Fibroblast of lung (primary cell): Measurements from ENCODE around the gene TYW1.

ENCODE experiments used
- CTCF ChIP-seq, 2 donors: IDR thresholded peaks in 1 of 2; conservative IDR thresholded peaks in 1 of 2; 1 replicate in 1 of 2; 2 replicates in 1 of 2; pipeline ENCODE4 v1.5.1; 2011 to 2012; ENCODE audit warnings: low read length in 2 of 2, control low read depth in 1 of 2, inconsistent platforms in 1 of 2, low read depth in 1 of 2, mild to moderate bottlenecking in 1 of 2
- EZH2 ChIP-seq: IDR thresholded peaks from 2 replicates; pipeline ENCODE4 v1.5.1; 2012; ENCODE audit warnings: low read length, control low read depth, mild to moderate bottlenecking; ENCODE audit errors: missing control alignments

GRCh38 chr7:67008260-67008659 is 11.6 kb downstream of the TYW1 start:
- TF ChIP-seq CTCF (conservative IDR thresholded peaks at IDR 0.05 in 1 of 2, IDR thresholded peaks at IDR 0.05 in 1 of 2; ENCODE audit: low read depth in 1 of 2, low read length in 2 of 2) (no peak), EZH2 (no peak)
